Activated T-helper 1 cell treated with Interleukin-2 at 50 U/mL for 16 hours (primary cell): Measurements from ENCODE around the gene COL4A1.
"Not testable (repeated sequence)": the region's sequence is repeated elsewhere in the genome, so short reads cannot be mapped to it uniquely, and the experiment has no call there.

Experiments used
- DNase-seq: peaks from one replicate; pipeline ENCODE4 v3.0.0-alpha.2; 2020; ENCODE audit warnings: low read depth

COL4A1 gene

DNA sequence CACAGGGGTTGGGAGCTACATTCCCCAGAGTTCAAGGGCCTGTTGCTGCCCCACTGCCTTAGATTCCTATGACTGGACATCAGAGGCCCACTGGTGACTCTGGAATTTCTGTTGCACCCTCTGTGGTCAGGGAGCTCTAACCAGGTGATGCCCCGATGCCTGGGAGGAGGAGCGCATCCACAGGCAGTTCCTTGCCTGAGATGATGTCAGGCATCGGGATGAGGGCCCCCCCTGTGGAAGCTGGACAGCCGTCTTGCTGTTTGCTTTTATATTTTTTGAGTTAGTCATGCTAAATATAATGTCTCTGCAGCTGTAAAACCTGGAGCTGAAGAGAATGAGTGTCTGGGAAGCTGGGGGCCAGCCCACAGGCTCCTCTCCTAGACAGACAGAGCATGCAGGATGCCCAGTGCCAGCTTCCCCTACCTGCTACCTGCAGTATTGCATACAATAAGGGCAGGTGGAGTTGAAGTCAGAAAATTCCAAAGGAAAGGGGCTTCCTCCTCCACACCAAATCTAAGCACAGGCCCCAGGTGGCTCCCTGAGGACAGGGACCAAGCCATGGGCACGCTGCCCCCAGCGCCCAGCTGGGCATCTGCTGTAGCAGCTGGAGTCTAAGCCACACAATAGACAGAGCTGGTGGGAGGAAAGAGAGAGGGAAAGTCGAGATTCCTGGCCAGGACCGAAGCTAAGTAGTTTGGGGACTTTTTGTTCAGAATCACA, 16.4 kb upstream of the COL4A1 start:
- DNase-seq: no peak

DNA sequence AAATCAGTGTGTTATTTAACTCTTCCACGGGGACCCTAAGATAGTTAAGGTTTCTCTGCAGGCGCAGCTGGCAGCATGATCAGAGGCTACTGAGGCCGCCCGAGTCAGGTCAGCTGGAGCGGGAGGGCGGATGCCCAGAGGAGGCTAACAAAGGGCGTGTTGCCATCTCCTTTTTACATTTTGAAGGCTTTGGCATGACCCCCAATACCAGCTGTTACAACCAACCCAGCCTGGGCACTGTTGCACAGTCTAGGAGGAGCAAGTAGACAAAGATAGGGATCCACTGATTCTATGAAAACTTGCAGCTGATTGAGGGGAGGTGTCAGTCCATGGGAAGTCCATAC, 15.8 kb upstream of the COL4A1 start:
- no peak for DNase-seq

DNA sequence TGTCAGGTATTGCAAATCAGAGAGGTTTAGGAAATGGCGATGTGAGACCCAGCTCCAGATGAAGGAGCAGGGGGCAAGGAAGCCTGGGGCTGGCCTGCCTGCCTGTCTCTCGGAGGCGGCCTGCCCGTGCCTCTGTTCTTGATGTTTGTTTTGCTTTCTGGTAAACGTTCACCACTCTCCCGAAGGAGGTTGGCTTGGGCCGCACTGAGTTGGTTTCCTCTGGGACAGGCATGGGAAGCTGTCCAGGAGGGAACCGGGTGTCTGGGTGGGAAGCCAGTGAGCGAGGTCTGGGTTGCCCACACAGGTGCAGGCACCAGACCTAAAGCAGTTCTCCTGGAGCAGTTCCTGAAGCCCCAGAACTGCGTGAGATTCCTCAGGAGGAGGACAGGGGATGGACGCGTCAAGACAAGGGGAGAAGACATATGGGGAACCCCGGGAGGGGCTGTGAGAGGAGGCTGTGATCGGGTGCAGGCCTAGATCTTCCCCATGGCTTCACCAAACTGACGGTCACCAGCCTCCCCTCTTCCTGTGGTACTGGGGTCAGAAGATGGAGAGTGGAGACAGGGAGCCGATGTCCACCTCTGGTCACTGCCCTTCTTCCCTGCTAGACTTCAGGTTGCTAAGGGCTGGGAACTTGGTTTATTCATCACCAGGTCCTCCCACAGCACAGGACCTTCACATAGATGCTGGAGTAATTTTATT, 15.3 kb upstream of the COL4A1 start:
- DNase-seq: no peak

DNA sequence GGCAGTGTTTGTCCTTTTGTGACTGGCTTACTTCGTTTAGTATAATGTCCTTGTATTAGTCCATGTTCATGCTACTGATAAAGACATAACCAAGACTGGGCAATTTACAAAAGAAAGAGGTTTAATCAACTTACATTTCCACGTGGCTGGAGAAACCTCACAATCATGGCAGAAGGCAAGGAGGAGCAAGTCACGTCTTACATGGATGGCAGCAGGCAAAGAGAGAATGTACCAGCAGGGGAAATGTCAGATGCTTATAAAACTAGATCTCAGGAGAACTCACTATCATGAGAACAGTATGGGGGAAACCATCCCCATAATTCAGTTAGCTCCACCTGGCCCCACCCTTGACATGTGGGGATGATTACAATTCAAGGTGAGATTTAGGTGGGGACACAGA, 14.6 kb upstream of the COL4A1 start:
- DNase-seq: not testable (repeated sequence)

DNA sequence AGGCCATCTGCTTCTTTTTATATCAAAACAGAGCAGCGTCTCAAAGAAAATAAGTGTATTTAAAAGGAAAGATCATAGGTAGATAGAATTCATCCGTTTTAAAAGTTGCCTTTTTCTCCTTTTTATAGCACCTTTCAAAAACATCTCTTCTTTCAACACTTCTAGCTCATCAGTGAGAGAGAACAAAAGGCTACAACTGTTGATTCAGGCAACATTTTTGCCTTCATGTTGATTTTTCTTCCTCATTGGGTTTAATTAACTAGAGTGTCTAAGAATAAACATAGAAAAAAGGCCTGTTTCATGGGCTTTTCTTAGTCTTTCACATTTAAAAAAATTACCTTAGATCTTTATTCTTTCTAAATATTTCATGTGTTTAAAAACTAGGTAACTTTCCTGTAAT, 13.7 kb upstream of the COL4A1 start:
- no peak for DNase-seq

DNA sequence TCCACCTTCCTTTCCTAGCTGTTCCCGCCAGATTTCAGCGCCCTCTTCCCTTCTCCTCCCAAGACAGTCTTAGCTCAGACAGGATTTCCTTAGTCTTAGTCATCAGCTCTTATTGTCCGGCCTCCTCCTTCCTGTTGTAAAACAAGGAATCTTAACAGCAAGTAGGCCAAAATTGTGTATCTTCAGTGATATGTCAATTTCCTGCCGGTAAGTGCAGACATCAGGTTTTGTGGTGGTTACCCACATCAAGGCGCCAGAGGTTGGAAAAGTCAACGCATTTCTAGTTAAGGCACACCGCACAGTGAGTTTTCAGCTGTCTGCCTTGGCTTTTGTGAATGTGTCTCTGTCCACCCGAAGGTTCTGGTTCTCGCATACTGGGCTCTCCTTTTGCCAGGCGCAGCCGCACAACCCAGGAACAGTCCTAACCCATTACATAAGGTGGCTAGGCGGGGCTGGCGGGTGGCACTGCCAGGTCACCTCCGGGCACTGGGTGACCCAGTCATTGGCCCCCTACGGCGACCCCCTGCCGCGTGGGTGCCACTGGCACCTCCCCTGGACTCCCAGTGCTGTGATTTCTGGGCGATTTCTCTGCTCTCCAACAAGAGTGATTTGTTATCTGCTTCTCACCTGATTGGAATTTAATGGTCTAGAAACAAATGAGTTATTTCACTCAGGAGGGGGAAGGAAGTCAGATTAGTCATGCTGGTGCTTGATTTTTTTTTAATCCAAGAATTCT, 13.0 kb upstream of the COL4A1 start:
- no peak for DNase-seq

DNA sequence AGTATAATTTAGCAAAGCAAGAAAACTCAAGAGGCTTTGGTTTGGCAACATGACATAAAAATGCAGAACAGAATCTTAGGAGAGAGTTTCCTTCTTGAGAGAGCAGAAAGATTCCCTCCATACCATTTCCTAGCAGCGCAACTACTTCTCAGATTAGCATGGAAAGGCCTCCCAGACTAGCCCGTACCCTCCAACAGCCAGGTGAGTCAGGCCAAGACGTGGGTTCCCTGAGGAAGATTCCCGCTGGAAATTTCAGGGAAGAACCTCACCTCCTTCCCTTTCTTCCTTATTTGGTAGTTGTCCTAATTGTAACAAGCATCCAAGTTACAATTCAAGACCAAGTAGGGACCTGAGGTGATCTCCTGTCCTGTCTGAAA, 12.4 kb upstream of the COL4A1 start:
- no peak for DNase-seq

DNA sequence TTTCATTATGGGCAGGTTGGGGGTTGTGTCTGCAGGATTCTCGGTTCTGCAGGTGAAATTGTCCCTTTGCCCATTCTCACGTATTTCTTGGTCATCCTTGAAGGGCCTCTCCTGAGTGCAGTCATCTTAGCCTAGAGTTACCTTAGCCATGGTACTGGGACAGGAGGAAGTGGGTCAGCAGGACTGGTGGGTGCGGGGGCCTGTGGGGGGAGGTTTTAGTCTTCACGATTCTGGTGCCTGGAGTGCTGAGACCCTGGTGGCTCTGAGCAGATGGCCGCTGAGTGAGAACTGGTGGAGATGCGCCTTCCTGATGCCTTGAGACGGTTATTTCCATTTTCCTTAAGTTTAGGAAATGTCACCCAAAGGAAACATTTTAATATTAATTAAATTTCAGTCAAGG, 12.0 kb upstream of the COL4A1 start:
- DNase-seq: no peak

DNA sequence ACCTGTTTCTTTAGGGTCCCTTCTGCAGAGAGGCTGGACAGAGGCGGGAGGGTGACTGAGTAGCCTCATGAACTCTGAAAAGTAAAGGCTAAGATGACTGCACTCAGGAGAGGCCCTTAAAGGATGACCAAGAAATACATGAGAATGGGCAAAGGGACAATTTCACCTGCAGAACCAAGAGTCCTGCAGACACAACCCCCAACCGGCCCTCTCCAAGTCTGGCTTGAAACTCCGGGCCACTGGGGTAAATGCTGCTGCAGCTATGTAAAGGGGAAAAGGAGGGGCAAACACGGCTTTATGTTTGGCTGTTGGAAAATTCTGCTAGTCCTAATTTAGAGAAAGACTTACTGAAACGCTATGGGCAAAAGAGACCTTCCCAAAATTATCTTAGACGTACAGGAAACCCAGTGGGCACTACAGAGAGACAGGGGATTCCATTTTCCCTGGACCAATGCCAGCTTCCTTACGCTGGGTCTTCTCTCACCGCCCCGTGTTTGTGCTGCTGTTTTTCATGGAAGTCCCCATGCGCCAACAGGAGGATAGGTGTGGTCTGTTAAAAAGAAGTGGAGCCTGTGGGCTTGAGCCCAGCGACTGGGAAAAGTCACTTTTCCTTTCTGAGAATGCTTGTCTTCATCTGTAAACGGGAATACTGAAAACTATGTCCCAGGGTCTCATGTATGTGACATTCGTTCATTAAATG, 10.7 kb upstream of the COL4A1 start:
- no peak for DNase-seq

DNA sequence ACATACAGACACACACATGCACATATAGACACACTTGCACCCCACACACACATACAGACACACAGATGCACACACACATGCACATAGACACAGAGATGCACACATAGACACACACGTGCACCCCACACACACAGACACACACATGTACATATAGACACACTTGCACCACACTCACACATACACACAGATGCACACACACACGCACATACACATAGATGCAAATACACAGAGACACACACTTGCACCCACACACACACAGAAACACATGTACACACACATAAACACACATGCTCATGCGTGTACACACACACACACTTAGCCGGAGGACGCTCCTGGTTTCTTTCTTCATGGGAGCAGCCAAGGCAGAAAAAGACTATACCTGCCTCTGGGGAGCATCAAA, 10.1 kb upstream of the COL4A1 start:
- no peak for DNase-seq

DNA sequence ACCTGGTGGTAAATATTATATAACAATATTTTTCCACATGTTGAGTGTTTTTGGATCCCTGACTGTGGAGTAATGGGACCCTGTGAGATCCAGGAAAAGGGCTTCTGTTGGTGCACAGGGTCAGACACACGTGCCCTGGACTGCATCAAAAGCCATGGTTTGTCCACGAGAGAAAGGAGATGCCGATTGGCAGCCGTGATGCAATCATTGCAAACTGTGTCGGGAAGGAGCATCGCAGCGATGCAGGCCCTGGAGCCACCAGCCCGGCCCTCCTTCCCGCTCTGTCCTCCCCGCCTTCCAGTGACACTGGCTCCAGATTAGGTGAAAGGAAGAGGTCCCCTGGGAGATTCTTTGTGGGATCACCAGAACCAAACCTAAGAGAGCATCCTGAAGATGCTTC, 9.2 kb upstream of the COL4A1 start:
- no peak for DNase-seq

DNA sequence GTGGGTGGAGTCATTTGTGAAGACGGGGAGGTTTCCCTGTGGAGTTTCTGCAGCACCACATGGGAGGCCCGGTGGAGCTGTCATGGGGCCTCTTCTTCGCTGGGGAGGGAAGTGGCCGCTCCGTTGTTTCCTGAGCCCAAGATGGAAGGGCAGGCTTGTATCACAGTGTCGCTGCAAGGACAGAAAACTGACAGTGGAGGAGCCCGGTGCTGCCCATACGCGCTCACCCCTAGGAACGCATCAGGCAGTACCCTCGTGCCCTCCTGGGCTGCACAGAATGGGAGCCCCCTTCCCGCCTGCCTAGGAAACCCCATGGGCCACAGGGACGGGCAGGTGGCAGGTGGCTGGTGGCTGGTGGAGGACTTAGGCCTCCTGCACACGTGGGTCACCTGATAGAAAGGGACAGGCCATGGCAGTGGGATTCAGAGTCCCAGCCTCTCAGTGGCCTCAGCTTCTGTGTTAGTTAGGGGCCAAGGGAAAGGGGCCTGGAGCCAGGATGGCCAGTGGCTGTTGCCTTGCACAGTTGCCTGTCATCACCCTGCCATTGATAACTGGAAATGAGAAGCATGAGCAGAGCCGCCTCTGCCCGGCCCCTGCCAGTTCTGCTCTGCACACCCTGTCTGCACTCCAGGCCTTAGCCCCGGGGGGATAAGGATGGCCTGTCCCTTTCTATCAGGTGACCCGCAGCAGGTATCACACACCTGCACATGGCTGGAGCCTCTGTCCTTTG, 7.7 kb upstream of the COL4A1 start:
- no peak for DNase-seq

DNA sequence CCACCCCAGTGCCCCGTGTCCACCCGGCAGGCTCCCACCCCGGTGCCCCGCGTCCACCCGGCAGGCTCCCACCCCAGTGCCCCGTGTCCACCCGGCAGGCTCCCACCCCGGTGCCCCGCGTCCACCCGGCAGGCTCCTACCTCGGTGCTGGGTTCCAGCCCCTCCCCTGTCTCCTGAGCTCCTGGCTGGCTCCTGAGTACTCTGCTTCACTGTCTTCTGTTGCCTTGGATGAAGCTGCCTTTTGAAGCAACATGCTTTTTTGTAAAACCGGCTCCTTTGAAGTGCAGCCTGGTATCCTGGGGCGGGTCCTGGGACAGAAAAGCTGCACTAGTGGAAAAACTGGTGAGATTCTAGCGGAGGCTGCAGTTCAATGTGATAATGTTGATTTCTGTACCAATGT, 6.8 kb upstream of the COL4A1 start:
- not testable (repeated sequence) for DNase-seq

DNA sequence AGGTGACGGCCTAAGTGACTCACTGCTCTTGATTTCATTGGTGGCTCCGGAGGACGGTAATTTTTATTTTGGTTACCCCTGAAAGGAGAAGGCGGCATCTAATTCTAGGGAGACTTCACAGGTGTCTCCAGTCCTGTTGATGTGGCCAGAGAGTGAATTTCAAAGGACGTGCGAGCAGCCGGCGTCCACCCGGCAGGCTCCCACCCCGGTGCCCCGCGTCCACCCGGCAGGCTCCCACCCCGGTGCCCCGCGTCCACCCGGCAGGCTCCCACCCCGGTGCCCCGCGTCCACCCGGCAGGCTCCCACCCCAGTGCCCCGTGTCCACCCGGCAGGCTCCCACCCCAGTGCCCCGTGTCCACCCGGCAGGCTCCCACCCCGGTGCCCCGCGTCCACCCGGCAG, 6.3 kb upstream of the COL4A1 start:
- not testable (repeated sequence) for DNase-seq

DNA sequence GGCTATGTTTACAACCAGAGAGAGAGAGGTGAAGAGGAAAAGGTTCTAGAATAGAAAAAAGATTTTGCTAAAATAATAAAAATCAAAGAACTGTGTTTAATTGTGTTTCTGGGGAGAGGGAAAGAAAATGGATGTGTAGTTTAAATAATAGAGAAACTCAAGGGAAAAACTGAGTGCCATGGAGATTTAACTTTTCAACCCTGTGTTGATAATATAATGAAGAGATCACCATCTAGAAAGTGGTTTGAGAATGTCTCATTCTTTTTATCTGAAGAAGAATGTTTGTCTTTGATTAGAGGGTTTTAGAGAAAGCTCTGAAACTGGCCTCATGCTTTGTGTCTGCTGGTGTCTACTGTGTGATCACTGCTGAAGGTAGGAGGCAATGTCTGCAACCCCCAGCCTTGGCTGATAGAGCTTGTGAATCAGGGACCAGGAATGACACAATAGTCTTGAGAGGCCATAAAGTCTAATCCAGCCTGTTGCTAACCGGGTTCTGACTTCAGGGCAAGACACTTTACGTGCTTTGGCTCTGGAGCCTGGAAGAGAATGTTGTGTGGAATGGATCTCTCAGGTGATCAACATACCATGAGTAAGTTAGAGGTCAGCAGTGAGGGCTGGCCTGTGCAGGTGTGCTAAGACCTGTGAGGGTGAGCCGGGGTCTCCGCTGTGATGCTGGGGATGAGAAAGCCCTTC, 5.5 kb upstream of the COL4A1 start:
- no peak for DNase-seq

DNA sequence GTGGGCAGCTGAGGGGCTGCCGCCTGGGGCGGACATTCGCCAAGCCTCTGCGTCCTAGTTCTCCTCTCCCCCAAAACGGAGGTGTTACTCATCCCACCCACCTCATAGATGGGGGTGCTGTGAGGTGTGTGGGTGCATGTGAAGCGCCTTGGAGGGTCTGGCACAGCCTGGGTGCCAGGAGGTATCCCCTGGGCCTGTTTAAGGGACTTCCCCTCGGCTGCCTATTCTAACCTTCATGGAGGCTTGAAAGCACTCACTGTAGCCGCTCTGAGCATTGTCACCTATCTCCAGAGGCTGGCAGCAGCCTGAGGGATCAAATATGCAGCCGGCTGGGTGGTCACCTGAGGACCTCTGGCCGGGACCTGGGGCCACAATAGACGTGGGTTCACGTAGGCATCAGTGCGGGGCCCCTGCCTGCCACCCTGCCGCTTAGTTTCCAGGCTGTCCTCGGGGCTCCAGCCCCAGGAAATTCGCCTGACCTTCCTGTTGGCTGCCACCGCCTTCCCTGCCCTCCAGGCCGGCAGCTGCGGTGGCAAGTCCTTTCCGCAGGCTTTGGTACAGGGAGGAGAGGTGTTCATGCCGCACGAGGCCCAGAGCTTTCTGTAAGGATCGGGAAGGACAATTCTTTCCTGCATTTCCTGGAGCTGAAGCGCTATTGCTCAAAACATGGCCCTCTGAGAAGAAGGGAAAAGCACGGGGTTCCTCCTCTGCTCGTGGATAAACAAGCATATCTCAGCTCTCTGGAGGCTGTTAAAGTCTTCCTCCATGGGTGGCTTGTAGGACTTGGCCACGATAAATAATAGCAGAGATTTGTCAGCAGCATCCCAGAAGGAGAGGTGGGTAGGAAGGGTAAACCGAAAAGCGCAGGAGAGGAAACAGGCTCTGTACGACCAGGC, 4.7 kb upstream of the COL4A1 start:
- DNase-seq: no peak

DNA sequence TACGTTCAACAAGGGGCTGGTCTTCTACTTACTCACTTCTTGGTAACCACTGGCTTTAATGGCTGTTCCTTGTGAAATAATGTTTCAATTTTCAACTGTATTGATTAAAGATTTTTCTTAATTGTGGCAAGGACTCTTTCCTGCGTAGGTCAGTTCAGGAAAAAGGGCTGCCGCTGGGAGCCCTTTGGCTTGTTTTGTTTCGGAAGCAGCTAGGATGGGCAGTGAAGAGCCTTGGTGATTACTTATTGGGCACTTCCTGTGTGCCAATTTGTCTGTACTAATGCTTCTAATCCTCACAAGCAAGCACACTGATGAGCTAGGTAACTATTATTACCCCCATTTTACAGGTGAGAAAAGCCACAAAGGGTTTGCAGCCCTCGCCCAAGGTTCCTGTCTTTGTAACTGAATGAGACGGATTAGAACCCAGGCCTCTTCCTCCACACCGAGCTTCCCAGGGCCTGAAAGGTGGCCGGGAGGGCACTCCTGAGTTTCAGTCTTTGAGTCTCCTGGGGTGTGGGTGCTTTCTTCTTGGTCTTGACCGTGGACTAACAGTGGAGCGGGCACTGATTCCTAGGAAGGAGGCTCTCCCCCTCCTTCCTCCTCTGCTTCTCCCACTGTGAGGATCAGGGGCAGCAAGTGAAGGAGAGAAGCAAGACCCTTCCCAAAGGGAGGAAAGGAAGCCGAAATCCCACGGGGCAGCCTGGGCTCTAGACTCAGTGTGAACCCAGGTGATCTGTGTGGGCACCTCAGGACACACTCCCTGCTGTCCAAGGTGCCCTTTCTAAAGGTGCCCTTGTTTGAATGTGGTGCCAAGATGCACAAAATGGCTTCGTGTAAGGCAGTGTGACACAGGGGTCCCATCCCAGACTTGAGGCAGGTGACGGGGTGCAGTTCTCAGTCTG, 3.8 kb upstream of the COL4A1 start:
- no peak for DNase-seq

DNA sequence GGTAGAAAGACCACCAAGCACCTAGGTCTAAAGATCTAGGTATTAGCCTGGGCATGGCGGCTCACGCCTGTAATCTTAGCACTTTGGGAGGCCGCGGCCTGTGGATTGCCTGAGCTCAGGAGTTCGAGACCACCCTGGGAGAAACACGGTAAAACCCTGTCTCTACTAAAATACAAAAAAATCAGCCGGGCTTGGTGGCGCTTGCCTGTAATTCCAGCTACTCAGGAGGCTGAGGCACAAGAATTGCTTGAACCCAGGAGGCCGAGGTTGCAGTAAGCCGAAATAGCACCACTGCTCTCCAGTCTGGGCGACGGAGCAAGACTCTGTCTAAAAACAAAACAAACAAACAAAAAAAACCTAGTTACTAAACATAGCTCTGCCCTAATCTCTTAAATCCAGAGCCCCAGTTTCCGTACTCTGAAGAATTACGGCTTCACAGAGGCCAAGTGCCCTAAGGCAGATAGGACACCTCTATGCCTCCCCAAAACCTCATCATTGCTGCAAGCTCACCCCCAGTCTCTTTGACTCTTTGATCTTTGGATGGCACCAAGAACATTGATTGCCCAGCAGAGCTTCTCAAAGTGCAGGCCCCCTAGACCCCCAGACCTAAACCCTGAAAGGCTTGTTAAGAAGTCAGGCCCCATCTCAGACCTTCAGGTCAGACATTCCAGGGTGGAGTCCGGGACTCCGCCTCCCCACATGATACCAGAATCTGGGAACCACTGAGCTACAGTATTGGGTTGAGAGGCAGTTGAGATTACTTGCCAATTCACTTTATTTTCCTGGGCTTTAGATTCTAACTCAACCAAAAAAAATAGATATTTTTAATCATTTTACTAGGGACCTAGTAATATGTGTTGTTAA, 2.9 kb upstream of the COL4A1 start:
- DNase-seq: no peak
